Spleen (tissue), 7 donors: ENCODE measurements around the gene DAB2IP.

ENCODE experiments used
- CTCF ChIP-seq, 11 experiments: fragments of 200-600 bp in 7 of 11; fragments of 450-650 bp in 4 of 11; sonication (generic) in 4 of 11; IDR thresholded peaks in 8 of 11; conservative IDR thresholded peaks in 3 of 11; 1 replicate in 7 of 11; 2 replicates in 4 of 11; pipeline versions ENCODE4 v1.4.0 to v1.8.0; 2016 to 2021; ENCODE audit warnings: antibody characterized with exemption in 11 of 11, inconsistent platforms in 4 of 11, mild to moderate bottlenecking in 1 of 11
- POLR2A ChIP-seq, 3 donors: fragments of 450-650 bp; IDR thresholded peaks; one replicate each; pipeline ENCODE4 v1.5.1; 2017; ENCODE audit warnings: antibody characterized with exemption in 3 of 3, mild to moderate bottlenecking in 1 of 3
- donor health status: DM: no; HTN: no; CAD: no; lungs with moderate emphysema.
- donor health status: DM: no; HTN: no; CAD: no.
- donor health status: DM: no; HTN: no; CAD: no.

DNA sequence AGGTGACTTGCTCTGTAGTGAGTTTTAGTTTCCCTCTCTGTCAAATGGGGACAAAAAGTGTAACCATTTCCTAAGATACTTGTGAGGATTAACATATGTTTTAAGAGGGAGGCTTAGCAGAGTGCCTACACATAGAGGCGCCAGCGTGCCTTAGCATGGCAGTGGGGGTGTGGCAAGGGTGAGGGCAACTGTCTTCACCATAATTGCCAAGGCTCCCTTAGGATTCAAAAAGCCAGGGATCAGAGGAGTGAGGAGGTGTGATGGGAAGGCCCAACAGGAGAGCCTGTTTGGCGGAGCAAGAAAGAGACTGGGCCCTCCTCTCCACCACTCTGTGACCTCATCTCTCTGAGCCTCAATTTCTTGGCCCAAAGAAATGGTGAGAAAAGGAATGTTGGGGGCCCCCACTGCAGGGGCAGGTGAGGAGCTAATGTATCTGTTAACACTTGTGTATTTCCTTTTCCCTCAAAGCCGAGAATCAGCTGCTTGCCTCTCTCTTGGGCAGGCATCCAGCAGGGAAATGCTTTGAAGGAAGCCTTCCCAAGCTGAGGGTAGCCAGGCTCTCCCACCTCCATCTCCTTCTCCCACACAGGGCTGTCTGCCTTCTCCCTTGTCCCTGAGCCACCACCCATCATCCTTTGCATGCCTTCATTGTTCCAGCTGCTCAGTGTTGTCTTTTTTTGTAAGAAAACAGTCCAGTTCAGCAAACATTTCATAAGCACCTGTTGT, 76.0 kb downstream of the DAB2IP start:
- TF ChIP-seq CTCF (IDR thresholded peaks at IDR 0.05 in 8 of 11, conservative IDR thresholded peaks at IDR 0.05 in 3 of 11) = no peak
- TF ChIP-seq POLR2A (IDR thresholded peaks at IDR 0.05) = no peak
